Measurements from ENCODE around the gene C1orf232. TPM values are rescaled to one million over a fixed set of nuclear protein-coding genes. Genes with fewer than 3 reads are reported as not detected.

C1orf232 gene
- total RNA-seq, 3 donors from 2014 or later (not counting 1 experiment from before 2014, with no cell fraction given): not detected

DNA sequence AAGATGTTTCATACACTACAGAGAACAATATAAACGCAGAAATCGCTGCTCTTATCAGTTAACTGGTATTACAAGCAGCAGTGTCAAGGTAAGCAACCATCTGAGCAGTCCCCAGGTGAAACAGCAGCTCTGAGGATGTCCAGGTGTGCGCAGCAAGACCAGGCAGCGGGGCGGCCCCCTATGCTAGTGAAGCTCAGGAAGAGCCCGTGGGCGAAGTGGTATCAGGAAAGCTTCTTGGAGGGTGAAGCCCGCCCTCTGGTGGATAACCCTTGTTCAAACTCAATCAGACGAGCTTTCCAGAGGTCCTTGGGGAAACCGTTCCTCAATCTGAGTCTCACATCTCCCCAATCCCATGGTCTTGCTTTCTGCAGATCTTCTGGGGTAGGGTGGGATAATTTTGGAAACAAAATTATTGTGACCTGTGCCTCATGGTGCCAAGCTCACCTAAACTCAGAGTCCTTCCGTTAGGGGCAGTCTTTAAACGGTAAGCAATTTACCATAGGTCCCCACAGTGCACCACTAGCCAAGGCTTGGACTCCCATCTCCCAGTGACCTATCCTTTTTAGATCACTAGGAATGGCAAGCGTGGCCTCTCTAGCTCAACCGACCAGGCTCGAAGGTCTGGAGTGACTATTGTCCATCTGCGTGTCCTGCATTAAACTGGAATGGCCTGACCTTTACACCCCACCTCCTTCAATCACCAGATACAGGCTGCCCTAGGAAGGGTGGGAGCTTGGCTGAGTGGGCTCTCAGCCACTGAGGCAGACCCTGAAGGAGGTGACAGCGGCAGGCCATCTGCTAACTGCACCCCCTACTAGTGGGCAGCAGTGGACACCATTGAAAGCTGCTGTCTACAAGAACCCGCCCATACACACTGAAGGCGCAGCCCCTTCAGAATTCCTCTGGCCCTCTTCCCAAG, 23.5 kb downstream of the C1orf232 start:
- no peak overlapping the region for H3K4me3 Mint-ChIP-seq
- ATAC-seq: peak; percentile 73 to 87 (median 76)
- H3K4me1 ChIP-seq (ENCODE audit: control insufficient read depth, insufficient read depth, low read length): peaks cover 4% of the 10 kb centered on the region
- H3K27me3 ChIP-seq (ENCODE audit: control insufficient read depth, insufficient read depth, low read length): no peaks in the 10 kb centered on the region
- no peak overlapping the region for H3K27ac ChIP-seq (ENCODE audit: low read length)
- no peak overlapping the region for H3K4me3 ChIP-seq (ENCODE audit: low read length)
- H3K27me3 Mint-ChIP-seq (ENCODE audit: low read depth in 2 of 2): peaks cover 21 to 28% of the 10 kb centered on the region in 2 donors
- peaks cover 0 to 5% of the 10 kb centered on the region in 2 donors for H3K4me1 Mint-ChIP-seq
- no peak overlapping the region for H3K27ac Mint-ChIP-seq
- intact Hi-C loops (cut with micrococcal nuclease): loop anchor here (1.0 to 5.0 kb wide), 2 partner anchors 40 to 108 kb away; no protein-coding TSS in a partner anchor
- WGBS (ENCODE audit: insufficient coverage): 39% methylated on average over 18 of the region's 19 CpGs
- H3K9me3 Mint-ChIP-seq: no peaks in the 10 kb centered on the region
- peak; percentile 55 to 89 for DNase-seq
- no peaks in the 10 kb centered on the region for H3K36me3 ChIP-seq (ENCODE audit: control insufficient read depth, insufficient read depth, low read length)
- TF ChIP-seq, protein P1, sequence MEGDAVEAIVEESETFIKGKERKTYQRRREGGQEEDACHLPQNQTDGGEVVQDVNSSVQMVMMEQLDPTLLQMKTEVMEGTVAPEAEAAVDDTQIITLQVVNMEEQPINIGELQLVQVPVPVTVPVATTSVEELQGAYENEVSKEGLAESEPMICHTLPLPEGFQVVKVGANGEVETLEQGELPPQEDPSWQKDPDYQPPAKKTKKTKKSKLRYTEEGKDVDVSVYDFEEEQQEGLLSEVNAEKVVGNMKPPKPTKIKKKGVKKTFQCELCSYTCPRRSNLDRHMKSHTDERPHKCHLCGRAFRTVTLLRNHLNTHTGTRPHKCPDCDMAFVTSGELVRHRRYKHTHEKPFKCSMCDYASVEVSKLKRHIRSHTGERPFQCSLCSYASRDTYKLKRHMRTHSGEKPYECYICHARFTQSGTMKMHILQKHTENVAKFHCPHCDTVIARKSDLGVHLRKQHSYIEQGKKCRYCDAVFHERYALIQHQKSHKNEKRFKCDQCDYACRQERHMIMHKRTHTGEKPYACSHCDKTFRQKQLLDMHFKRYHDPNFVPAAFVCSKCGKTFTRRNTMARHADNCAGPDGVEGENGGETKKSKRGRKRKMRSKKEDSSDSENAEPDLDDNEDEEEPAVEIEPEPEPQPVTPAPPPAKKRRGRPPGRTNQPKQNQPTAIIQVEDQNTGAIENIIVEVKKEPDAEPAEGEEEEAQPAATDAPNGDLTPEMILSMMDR (IDR thresholded peaks at IDR 0.05): peak; percentile 79
- H3K36me3 Mint-ChIP-seq: no peaks in the 10 kb centered on the region
- H3K9me3 ChIP-seq (ENCODE audit: control insufficient read depth, insufficient read depth, low read length): no peaks in the 10 kb centered on the region

DNA sequence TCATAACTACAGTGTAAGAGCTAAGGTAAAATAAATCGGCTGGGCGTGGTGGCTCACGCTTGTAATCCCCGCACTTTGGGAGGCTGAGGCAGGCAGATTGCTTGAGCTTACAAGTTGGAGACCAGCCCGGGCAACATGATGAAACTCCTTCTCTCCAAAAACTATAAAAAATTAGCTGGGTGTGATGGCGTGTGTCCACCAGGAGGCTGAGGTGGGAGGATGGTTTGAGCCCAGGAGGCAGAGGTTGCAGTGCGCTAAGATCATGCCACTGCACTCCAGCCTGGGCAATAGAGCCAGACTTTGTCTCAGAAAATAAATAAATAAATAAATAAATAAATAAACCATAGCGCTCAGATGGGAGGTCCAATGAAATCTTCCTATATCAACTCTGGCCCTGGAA, 26.6 kb downstream of the C1orf232 start:
- Histone ChIP-seq H3K4me3 (ENCODE audit: low read length) (no peak overlapping the region), H3K27ac (ENCODE audit: low read length) (no peak overlapping the region), H3K9me3 (ENCODE audit: control insufficient read depth, insufficient read depth, low read length) (no peaks in the 10 kb centered on the region), H3K27me3 (ENCODE audit: control insufficient read depth, insufficient read depth, low read length) (no peaks in the 10 kb centered on the region), H3K36me3 (ENCODE audit: control insufficient read depth, insufficient read depth, low read length) (no peaks in the 10 kb centered on the region), H3K4me1 (ENCODE audit: control insufficient read depth, insufficient read depth, low read length) (peaks cover 4% of the 10 kb centered on the region)
- H3K27ac Mint-ChIP-seq: no peak overlapping the region
- no peaks in the 10 kb centered on the region for H3K9me3 Mint-ChIP-seq
- no peak overlapping the region for H3K4me3 Mint-ChIP-seq
- H3K27me3 Mint-ChIP-seq (ENCODE audit: low read depth in 2 of 2): peaks cover 11 to 16% of the 10 kb centered on the region in 2 donors
- 92% methylated on average over 4 of the region's 8 CpGs for WGBS (ENCODE audit: insufficient coverage)
- no peaks in the 10 kb centered on the region for H3K36me3 Mint-ChIP-seq
- H3K4me1 Mint-ChIP-seq: peaks cover 0 to 5% of the 10 kb centered on the region in 2 donors
- intact Hi-C loops (cut with micrococcal nuclease): no loop called here
- no peak for ATAC-seq
- no peak for DNase-seq
- TF ChIP-seq, protein P1 (IDR thresholded peaks at IDR 0.05): no peak

DNA sequence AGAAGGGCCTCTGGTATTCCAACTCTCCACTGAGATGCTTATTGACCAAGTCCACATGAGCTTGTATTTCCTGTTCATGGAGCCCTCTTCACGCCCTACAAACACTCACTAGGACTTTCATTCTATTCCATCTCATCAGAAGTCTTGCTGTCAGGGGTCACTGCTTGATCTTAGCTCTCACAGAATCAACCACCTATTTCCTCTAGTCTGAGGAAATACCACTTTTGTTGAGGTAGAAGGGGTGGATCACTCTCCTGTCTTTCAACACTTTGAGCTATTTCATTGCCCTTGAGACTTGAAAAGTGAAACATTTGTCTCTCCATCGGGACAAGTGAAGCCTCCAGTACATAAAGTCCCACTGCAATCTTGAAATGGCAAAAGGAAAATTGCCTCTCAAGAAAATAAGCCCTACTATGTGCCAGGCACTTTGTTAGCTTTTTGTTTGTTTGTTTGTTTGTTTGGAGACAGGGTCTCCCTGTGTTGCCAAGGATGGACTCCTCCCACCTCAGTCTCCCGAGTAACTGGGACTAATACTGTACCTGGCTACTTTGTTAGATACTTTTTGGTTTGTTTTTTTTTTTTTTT, 29.7 kb downstream of the C1orf232 start:
- Mint-ChIP-seq H3K27me3 (ENCODE audit: low read depth in 2 of 2) (peaks cover 10 to 28% of the 10 kb centered on the region in 2 donors), H3K9me3 (no peaks in the 10 kb centered on the region), H3K4me1 (no peaks in the 10 kb centered on the region), H3K4me3 (no peak overlapping the region), H3K27ac (no peak overlapping the region), H3K36me3 (no peaks in the 10 kb centered on the region)
- Histone ChIP-seq H3K36me3 (ENCODE audit: control insufficient read depth, insufficient read depth, low read length) (no peaks in the 10 kb centered on the region), H3K27ac (ENCODE audit: low read length) (no peak overlapping the region), H3K4me3 (ENCODE audit: low read length) (no peak overlapping the region), H3K27me3 (ENCODE audit: control insufficient read depth, insufficient read depth, low read length) (no peaks in the 10 kb centered on the region), H3K9me3 (ENCODE audit: control insufficient read depth, insufficient read depth, low read length) (no peaks in the 10 kb centered on the region), H3K4me1 (ENCODE audit: control insufficient read depth, insufficient read depth, low read length) (no peaks in the 10 kb centered on the region)
- DNase-seq: peak in 1 of 2 donors; percentile 27
- ATAC-seq: no peak
- TF ChIP-seq, protein P1 (IDR thresholded peaks at IDR 0.05): no peak
- intact Hi-C loops (cut with micrococcal nuclease): no loop called here
- WGBS (ENCODE audit: insufficient coverage): 49% methylated on average over 3 of the region's 3 CpGs
